Measurements from ENCODE around the gene GSAP. TPM values are rescaled to one million over a fixed set of nuclear protein-coding genes. Genes with fewer than 3 reads are reported as not detected.

Gene GSAP
- total and polyA plus RNA-seq, 9 of the 15 experiments (the other 6 are each of a cell fraction or from before 2014, with no cell fraction given), result 0.13 TPM; not detected in 8

GRCh38 chr7:77352665-77353406 lies 63.3 kb downstream of the GSAP start:
- H3K9me1 ChIP-seq (ENCODE audit: control insufficient read depth, insufficient read depth, low read length), result no peaks in the 10 kb centered on the region
- ATAC-seq (no peak), DNase-seq (ENCODE audit: extremely low read depth in 1 of 4, low spot score in 3 of 4) (no peak), FAIRE-seq (no peak)
- H3K36me3 ChIP-seq (ENCODE audit: control insufficient read depth, insufficient read depth, low read length), result no peaks in the 10 kb centered on the region
- ChIA-PET POLR2A (no interaction called here), CTCF (ENCODE audit: low intra/inter-chr PET ratio) (no interaction called here)
- H2AFZ ChIP-seq (ENCODE audit: low read depth, low read length), result no peak overlapping the region
- H3K27me3 ChIP-seq (ENCODE audit: control insufficient read depth in 2 of 2, insufficient read depth in 2 of 2, low read length in 2 of 2), result peaks cover 0 to 6% of the 10 kb centered on the region in 2 experiments; a peak in 2 of 5 replicates
- H3K4me1 ChIP-seq (replicated peaks in 1 of 2; ENCODE audit: control insufficient read depth in 2 of 2, insufficient read depth in 2 of 2, low read length in 2 of 2), result no peaks in the 10 kb centered on the region
- intact Hi-C loops (cut with micrococcal nuclease), result no loop called here
- H3K4me3 ChIP-seq, result no peak overlapping the region
- TF ChIP-seq FOXO4 (CRISPR knock-in tag; IDR thresholded peaks at IDR 0.05) (no peak), GMEB1 (CRISPR knock-in tag; IDR thresholded peaks at IDR 0.05) (no peak), SNAPC5 (CRISPR knock-in tag; IDR thresholded peaks at IDR 0.05) (no peak), ILK (tag; IDR thresholded peaks at IDR 0.05; ENCODE audit: borderline replicate concordance, low read depth) (no peak), STAT5A (IDR thresholded peaks at IDR 0.05; ENCODE audit: borderline replicate concordance, low read length) (no peak), RFX1 (IDR thresholded peaks at IDR 0.05) (no peak)
- no peaks in the 10 kb centered on the region for H3K9me3 ChIP-seq (replicated peaks; ENCODE audit: control insufficient read depth, insufficient read depth, low read depth, low read length)
- BruUV-seq (replicated peaks), result no TSS peak
- H3K27ac ChIP-seq (ENCODE audit: extremely low read depth, low read depth, low read length), result no peak overlapping the region
- no peaks in the 10 kb centered on the region for H3K79me2 ChIP-seq (ENCODE audit: control insufficient read depth, insufficient read depth, low read length)
- H3K9ac ChIP-seq (ENCODE audit: insufficient read depth in 1 of 2, low read depth in 2 of 2, low read length in 2 of 2), result no peak overlapping the region
- no peaks in the 10 kb centered on the region for H4K20me1 ChIP-seq (replicated peaks; ENCODE audit: control insufficient read depth, insufficient read depth, low read length)
- no peak overlapping the region for H3K4me2 ChIP-seq (ENCODE audit: insufficient read depth, low read length)
- 0% methylated on average over 4 of the region's 4 CpGs for WGBS (ENCODE audit: insufficient coverage, low coverage, missing lambda C conversion rate)
- in situ Hi-C loops (cut with MboI), result no loop called here
